ENCODE measurements around the gene SERPINH1.
A peak's percentile ranks its signal among the peaks of the same experiment; 100 is the strongest.

GRCh38 chr11:75523811-75524664 lies 38.0 kb upstream of the SERPINH1 start:
- TF ChIP-seq POLR2A (IDR thresholded peaks at IDR 0.05; ENCODE audit: insufficient read depth in 1 of 2, low read depth in 2 of 2, low read length in 2 of 2) (peak; percentile 25 to 57; a peak in 3 of 4 replicates), ZNF441 (CRISPR knock-in tag; IDR thresholded peaks at IDR 0.05; ENCODE audit: borderline replicate concordance) (no peak), ZNF30 (CRISPR knock-in tag; IDR thresholded peaks at IDR 0.05) (no peak)

All from HepG2 (cell line).